ENCODE measurements around the gene CDC14B.

- TF ChIP-seq SP1 (IDR thresholded peaks at IDR 0.05) (no peak), FOXM1 (IDR thresholded peaks at IDR 0.05; ENCODE audit: borderline replicate concordance) (no peak), FOXK2 (IDR thresholded peaks at IDR 0.05) (no peak), PKNOX1 (IDR thresholded peaks at IDR 0.05) (no peak), BHLHE40 (IDR thresholded peaks at IDR 0.05; ENCODE audit: borderline replicate concordance) (no peak), ELF4 (IDR thresholded peaks at IDR 0.05) (no peak), NFRKB (IDR thresholded peaks at IDR 0.05) (no peak), SUZ12 (IDR thresholded peaks at IDR 0.05) (no peak), TARDBP (IDR thresholded peaks at IDR 0.05) (no peak), CTBP1 (IDR thresholded peaks at IDR 0.05; ENCODE audit: borderline replicate concordance) (no peak), FOXA1 (IDR thresholded peaks at IDR 0.05) (no peak)
Measured at GRCh38 chr9:96522366-96522765, 97.3 kb downstream of the CDC14B start.

Data from HEK293T (cell line).